Measurements from ENCODE around the gene GTF2IRD1. TPM values are rescaled to one million over a fixed set of nuclear protein-coding genes. Genes with fewer than 3 reads are reported as not detected.

Gene GTF2IRD1
- total and polyA plus RNA-seq, 8 donors: 7.1 to 15.9 (median 9.9) TPM

- Histone ChIP-seq H3K4me1 (no peaks in the 10 kb centered on the region), H3K27me3 (no peaks in the 10 kb centered on the region), H3K27ac (no peak overlapping the region), H3K4me3 (no peak overlapping the region), H3K36me3 (no peaks in the 10 kb centered on the region), H3K9me3 (no peaks in the 10 kb centered on the region)
- no peak for TF ChIP-seq CTCF (IDR thresholded peaks at IDR 0.05)
- no peak for ATAC-seq
- DNase-seq: no peak
- no peak for FAIRE-seq
- intact Hi-C loops (cut with DNase I): no loop called here
- 82 to 87% methylated on average over 5 of the region's 5 CpGs for WGBS, 2 donors
Measured at GRCh38 chr7:74622228-74622749, 168.6 kb downstream of the GTF2IRD1 start.

- Histone ChIP-seq H3K36me3 (no peaks in the 10 kb centered on the region), H3K4me3 (no peak overlapping the region), H3K4me1 (peaks cover 3 to 6% (median 5%) of the 10 kb centered on the region in 3 donors), H3K9me3 (no peaks in the 10 kb centered on the region), H3K27ac (no peak overlapping the region), H3K27me3 (no peaks in the 10 kb centered on the region)
- 73 to 84% methylated on average over 9 of the region's 9 CpGs for WGBS, 2 donors
- no peak for TF ChIP-seq CTCF (IDR thresholded peaks at IDR 0.05)
- DNase-seq (no peak), ATAC-seq (no peak), FAIRE-seq (no peak)
- intact Hi-C loops (cut with DNase I): no loop called here
Measured at GRCh38 chr7:74623135-74623534, 169.4 kb downstream of the GTF2IRD1 start.

GRCh38 chr7:74625446-74625845 is 171.7 kb downstream of the GTF2IRD1 start:
- no peaks in the 10 kb centered on the region for H3K9me3 ChIP-seq

GRCh38 chr7:74627661-74628411 is 174.1 kb downstream of the GTF2IRD1 start:
- DNase-seq (peak in 3 of 6 donors; percentile 48 to 53 (median 51)), FAIRE-seq (no peak), ATAC-seq (peak; percentile 83 to 89 (median 87))
- Histone ChIP-seq H3K36me3 (no peaks in the 10 kb centered on the region), H3K4me3 (no peak overlapping the region), H3K4me1 (peaks cover 6 to 9% (median 8%) of the 10 kb centered on the region in 3 donors), H3K27me3 (no peaks in the 10 kb centered on the region), H3K27ac (peak overlapping the region in 3 of 4 donors; percentile 24 to 38 (median 36)), H3K9me3 (no peaks in the 10 kb centered on the region)
- WGBS, 2 donors: 16 to 27% methylated on average over 12 of the region's 12 CpGs
- no peak for TF ChIP-seq CTCF (IDR thresholded peaks at IDR 0.05)
- intact Hi-C loops (cut with DNase I): no loop called here

More at GRCh38 chr7:74625446-74625845, 171.7 kb downstream of the GTF2IRD1 start:
- Histone ChIP-seq H3K27ac (no peak overlapping the region), H3K36me3 (no peaks in the 10 kb centered on the region), H3K27me3 (no peaks in the 10 kb centered on the region), H3K4me1 (peaks cover 6 to 9% (median 8%) of the 10 kb centered on the region in 3 donors), H3K4me3 (no peak overlapping the region)
- intact Hi-C loops (cut with DNase I): no loop called here
- DNase-seq (no peak), FAIRE-seq (no peak), ATAC-seq (peak in 3 of 4 donors; percentile 56 to 75 (median 74))
- WGBS, 2 donors: 4% methylated on average over 3 of the region's 3 CpGs
- no peak for TF ChIP-seq CTCF (IDR thresholded peaks at IDR 0.05)

- DNase-seq (no peak), ATAC-seq (no peak), FAIRE-seq (no peak)
- Histone ChIP-seq H3K27me3 (no peaks in the 10 kb centered on the region), H3K36me3 (no peaks in the 10 kb centered on the region), H3K27ac (no peak overlapping the region), H3K9me3 (no peaks in the 10 kb centered on the region), H3K4me1 (peaks cover 6 to 9% (median 8%) of the 10 kb centered on the region in 3 donors), H3K4me3 (no peak overlapping the region)
- intact Hi-C loops (cut with DNase I): no loop called here
- no peak for TF ChIP-seq CTCF (IDR thresholded peaks at IDR 0.05)
- 73 to 74% methylated on average over 8 of the region's 8 CpGs for WGBS, 2 donors
Measured at GRCh38 chr7:74632505-74632904, 178.8 kb downstream of the GTF2IRD1 start.
